ENCODE results near the gene TVP23C.

TVP23C gene

GRCh38 chr17:15465045-15465701, 98.1 kb downstream of the TVP23C start:
- DNase-seq (ENCODE audit: low read depth), result no peak

GRCh38 chr17:15464231-15464985, 98.9 kb downstream of the TVP23C start:
- DNase-seq (ENCODE audit: low read depth), result no peak

GRCh38 chr17:15462976-15463772, 100.1 kb downstream of the TVP23C start:
- no peak for DNase-seq (ENCODE audit: low read depth)

DNA sequence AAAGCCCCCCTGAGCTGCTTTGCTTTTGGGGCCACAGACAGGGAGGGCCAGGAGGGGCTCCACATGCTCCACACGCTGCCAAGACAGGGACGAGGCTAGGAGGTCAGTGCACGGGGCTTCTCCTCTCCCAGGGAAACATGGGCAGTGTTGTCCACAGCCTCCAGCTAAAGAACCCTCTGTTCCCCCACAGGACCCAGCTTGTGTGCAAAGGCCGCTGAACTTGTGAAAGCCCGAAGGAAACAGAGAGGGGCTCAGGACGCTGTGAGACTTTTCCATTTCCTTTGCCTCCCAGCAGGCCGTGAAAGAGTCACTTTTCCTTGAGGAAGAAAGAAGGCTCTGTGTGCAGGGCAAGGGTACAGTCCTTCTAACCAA, 105.6 kb downstream of the TVP23C start:
- no peak for DNase-seq (ENCODE audit: low read depth)

DNA sequence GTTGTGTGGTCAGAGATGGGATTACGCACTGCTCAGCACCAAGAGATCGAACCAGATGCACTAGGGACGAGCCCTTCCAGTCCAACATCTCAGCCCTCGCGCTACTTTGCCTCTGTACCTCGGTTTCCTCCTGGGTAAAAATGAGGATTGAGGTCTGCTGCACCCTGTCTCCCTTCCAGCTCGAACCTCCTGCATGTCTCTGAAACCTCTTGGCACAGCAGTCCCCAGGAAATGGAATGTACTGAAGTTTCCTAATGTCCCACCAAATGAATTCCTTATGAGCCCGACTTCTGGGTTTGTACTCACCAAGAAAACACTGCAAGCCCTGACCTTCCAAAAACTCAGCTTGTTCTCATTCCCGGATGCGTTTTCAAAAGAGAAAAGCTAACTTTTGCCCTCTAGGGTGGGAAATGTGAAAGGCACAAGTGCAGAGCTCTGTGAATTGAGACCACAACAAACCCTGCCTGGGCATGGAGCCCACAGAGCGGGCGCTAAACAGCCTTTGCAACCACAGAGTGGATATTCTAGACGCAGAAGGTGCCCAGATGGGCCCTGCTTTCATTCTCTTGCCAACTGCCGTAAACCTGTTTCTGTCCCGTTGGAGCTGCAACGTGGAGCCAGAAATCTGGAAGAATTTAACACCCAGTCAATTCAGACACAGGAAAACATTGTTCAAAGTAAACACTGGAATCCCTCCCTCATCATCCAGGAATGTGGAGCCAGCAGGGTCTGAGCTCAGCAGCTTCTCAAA, 106.1 kb downstream of the TVP23C start:
- no peak for DNase-seq (ENCODE audit: low read depth)

DNA sequence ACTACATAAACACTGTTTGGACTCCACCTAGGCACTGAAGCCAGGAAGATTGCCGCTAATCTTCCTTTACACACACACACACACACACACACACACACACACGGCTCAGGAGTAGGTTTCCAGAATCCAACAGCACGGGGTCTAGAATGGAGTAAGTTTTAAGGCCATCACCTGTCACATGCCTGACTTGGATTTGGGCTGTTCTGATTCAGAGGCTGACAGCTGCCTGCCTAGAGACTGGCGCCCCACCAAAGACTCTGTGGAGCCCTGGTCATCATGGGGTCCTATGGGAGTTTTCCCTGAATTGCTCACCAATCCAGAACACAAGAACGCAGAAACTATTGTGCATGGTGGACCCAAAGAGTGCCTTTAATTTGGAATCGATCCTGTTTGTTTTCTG, 106.8 kb downstream of the TVP23C start:
- DNase-seq (ENCODE audit: low read depth), result no peak

DNA sequence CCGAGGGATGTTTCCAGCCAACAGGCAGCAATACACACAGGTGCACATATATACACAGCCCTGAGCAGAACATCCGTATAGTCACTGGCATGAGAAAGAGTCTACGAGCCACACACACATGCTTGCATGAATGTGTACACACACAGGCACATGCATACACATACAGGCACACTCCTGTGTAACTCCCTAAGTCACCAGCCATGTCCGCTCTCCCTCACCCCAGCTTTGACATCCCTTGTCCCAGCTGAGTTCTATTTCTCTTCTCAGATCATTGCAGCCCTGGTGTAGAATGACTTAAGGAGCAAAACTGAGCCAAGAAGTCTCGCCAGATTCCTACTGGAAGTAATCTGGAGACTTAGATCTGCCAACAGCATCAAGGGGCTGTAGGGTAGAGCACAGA, 108.9 kb downstream of the TVP23C start:
- DNase-seq (ENCODE audit: low read depth), result no peak

- DNase-seq (ENCODE audit: low read depth), result no peak
These were observed 109.5 kb downstream of the TVP23C start for GRCh38 chr17:15453782-15454181.

DNA sequence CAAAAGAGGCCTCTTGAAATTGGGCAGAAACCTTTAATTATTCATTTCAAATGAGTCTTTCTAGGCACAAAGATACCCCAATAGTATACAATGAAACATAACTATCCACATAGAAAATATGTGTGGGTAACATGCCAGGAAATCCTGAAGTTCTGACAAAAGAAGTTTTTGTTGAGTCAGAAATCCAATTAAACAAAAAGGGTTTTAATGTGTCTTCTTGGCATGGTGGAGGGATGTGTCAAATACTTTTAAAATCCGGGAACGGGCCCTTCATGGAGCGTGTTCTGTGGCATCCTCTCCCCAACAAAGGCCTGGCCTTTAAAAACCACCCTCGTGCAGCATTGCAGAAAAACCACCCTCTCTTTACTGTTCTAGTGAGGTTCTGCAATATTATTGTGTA, 110.0 kb downstream of the TVP23C start:
- DNase-seq (ENCODE audit: low read depth), result no peak

DNA sequence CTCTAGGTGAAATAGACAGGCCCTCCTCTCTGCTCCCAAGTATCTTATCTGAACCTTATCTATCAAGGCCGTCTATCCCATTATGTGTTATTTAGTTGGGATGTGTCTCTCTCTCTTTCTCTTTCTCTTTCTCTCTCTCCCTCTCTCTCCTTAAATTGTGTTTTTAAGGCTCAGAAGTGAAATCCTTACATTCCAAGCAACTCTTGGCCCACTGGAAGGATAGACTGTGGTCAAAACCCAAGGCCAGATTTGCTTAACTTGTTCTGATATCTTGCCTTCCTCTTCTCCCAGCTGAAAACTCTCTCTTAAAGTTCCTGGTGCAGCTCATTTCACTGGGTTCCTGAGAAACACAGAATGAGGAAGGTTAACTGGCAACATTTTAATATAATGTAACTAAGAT, 110.5 kb downstream of the TVP23C start:
- DNase-seq (ENCODE audit: low read depth), result no peak
